AG04450 (cell line): ENCODE data around the gene KRAS. TPM values are rescaled to one million over a fixed set of nuclear protein-coding genes. Genes with fewer than 3 reads are reported as not detected.

Source experiments
- CTCF ChIA-PET: fragments of 300-600, 350-600 bp; formaldehyde crosslinking; extraction: SDS; loops from one replicate; lab custom pipeline; 2022; ENCODE audit warnings: antibody characterized with exemption, inconsistent platforms; lab: Charles Lee
- POLR2A ChIA-PET: fragments of 350-600 bp; formaldehyde crosslinking; extraction: SDS; loops from one replicate; lab custom pipeline; 2021; ENCODE audit warnings: antibody characterized with exemption, inconsistent platforms; lab: Yijun Ruan, JAX
- DNase-seq: peaks from one replicate; pipeline ENCODE4 v3.0.0-alpha.2; 2011; ENCODE audit warnings: low read depth, low spot score
- H3K27ac ChIP-seq: one replicate; pipeline ENCODE4 v1.5.1; 2012; ENCODE audit warnings: low read depth, low read length, control low read depth
- H3K27me3 ChIP-seq: one replicate; pipeline ENCODE4 v1.6.0; 2012; ENCODE audit warnings: low read length; ENCODE audit not compliant: control insufficient read depth, insufficient read depth
- H3K4me3 ChIP-seq: 2 replicates; pipeline ENCODE4 v1.5.1; 2011; ENCODE audit warnings: mild to moderate bottlenecking, low read depth, low read length, control low read depth
- H3K9me3 ChIP-seq: 2 replicates; pipeline ENCODE4 v1.5.1; 2012; ENCODE audit warnings: low read length; ENCODE audit not compliant: control insufficient read depth, insufficient read depth
- CTCF ChIP-seq: IDR thresholded peaks from 2 replicates; pipeline ENCODE4 v1.5.1; 2011; ENCODE audit warnings: low read depth, low read length, control low read depth, inconsistent platforms
- polyA plus RNA-seq: library from polyadenylated mRNA; depleted of rRNA; stranded (reverse); fragments of >200 nt; gene quantifications from 2 replicates; pipeline ENCODE4 v1.2.3, GENCODE V29; 2011

KRAS gene
- polyA plus RNA-seq, 1 experiment, result 24.2 TPM

- Histone ChIP-seq H3K27me3 (no peaks in the 10 kb centered on the region), H3K4me3 (no peak overlapping the region), H3K9me3 (no peaks in the 10 kb centered on the region; the same call in 1 of the 2 replicates), H3K27ac (no peak overlapping the region)
- TF ChIP-seq CTCF, result no peak
- ChIA-PET CTCF (no interaction called here), POLR2A (no interaction called here)
- DNase-seq, result no peak
Measured at GRCh38 chr12:25243680-25243990, 7.1 kb downstream of the KRAS start.

- Histone ChIP-seq H3K27me3 (no peaks in the 10 kb centered on the region), H3K27ac (no peak overlapping the region), H3K9me3 (no peaks in the 10 kb centered on the region; the same call in 1 of the 2 replicates), H3K4me3 (no peak overlapping the region)
- no peak for DNase-seq
- TF ChIP-seq CTCF, result no peak
- POLR2A ChIA-PET, result no interaction called here
- CTCF ChIA-PET, result interaction anchor here (0.6 kb wide), 1 partner anchor 113 kb away, joined by 3 read pairs; no protein-coding TSS in a partner anchor
Measured at GRCh38 chr12:25242981-25243679, 7.6 kb downstream of the KRAS start.

GRCh38 chr12:25241167-25242020 lies 9.3 kb downstream of the KRAS start:
- no peak for DNase-seq
- Histone ChIP-seq H3K27ac (no peak overlapping the region), H3K4me3 (no peak overlapping the region), H3K9me3 (no peaks in the 10 kb centered on the region), H3K27me3 (no peaks in the 10 kb centered on the region)
- POLR2A ChIA-PET, result interaction anchor here (0.8 to 1.1 kb wide), 3 partner anchors 9 to 144 kb away, joined by 3 to 4 read pairs (median 3); partner anchors contain the start of genes DNAI7, ETFRF1 and KRAS
- peak; percentile 68 for TF ChIP-seq CTCF
- CTCF ChIA-PET, result interaction anchor here (0.6 to 2.4 kb wide), 36 partner anchors 9 to 450 kb away, joined by 3 to 20 read pairs (median 4); partner anchors contain the start of genes DNAI7, ETFRF1 and KRAS

GRCh38 chr12:25236626-25237025 lies 14.1 kb downstream of the KRAS start:
- no peak for TF ChIP-seq CTCF
- H3K27me3 ChIP-seq, result no peaks in the 10 kb centered on the region
- no peak overlapping the region for H3K27ac ChIP-seq
- no peaks in the 10 kb centered on the region for H3K9me3 ChIP-seq
- POLR2A ChIA-PET, result interaction anchor here (1.2 kb wide), 1 partner anchor 14 kb away, joined by 3 read pairs; the partner anchor contains the start of gene KRAS
- no peak for DNase-seq
- no peak overlapping the region for H3K4me3 ChIP-seq
- CTCF ChIA-PET, result interaction anchor here (1.6 kb wide), 1 partner anchor 861 kb away, joined by 4 read pairs; no protein-coding TSS in a partner anchor
